NCI-H748 (cell line): ENCODE results near the gene CFHR1.

Experiments used
- DNase-seq: peaks from one replicate; lab custom pipeline; 2025; ENCODE audit not compliant: unreplicated experiment; lab: John Stamatoyannopoulos, UW

CFHR1 gene

GRCh38 chr1:196875935-196876334 is 56.4 kb downstream of the CFHR1 start:
- DNase-seq: no peak

- no peak for DNase-seq
These were observed 58.4 kb downstream of the CFHR1 start for GRCh38 chr1:196877964-196878363.
